ENCODE measurements around the gene PAQR5.
"Not testable (repeated sequence)": the region's sequence is repeated elsewhere in the genome, so short reads cannot be mapped to it uniquely, and the experiment has no call there.

- TF ChIP-seq, protein P1, sequence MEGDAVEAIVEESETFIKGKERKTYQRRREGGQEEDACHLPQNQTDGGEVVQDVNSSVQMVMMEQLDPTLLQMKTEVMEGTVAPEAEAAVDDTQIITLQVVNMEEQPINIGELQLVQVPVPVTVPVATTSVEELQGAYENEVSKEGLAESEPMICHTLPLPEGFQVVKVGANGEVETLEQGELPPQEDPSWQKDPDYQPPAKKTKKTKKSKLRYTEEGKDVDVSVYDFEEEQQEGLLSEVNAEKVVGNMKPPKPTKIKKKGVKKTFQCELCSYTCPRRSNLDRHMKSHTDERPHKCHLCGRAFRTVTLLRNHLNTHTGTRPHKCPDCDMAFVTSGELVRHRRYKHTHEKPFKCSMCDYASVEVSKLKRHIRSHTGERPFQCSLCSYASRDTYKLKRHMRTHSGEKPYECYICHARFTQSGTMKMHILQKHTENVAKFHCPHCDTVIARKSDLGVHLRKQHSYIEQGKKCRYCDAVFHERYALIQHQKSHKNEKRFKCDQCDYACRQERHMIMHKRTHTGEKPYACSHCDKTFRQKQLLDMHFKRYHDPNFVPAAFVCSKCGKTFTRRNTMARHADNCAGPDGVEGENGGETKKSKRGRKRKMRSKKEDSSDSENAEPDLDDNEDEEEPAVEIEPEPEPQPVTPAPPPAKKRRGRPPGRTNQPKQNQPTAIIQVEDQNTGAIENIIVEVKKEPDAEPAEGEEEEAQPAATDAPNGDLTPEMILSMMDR (IDR thresholded peaks at IDR 0.05) = not testable (repeated sequence)
- TF ChIP-seq EP300 (IDR thresholded peaks at IDR 0.05) = not testable (repeated sequence)
These were observed 151.5 kb downstream of the PAQR5 start for GRCh38 chr15:69450221-69450620.
